HG02623 (cell line): ENCODE measurements around the gene DNAH1.

ENCODE experiments used
- ATAC-seq: cut with Tn5 transposase; IDR thresholded peaks from one replicate; pipeline ENCODE4 v1.9.1; 2021; ENCODE audit warnings: moderate library complexity; ENCODE audit not compliant: unreplicated experiment

The DNAH1 gene

DNA sequence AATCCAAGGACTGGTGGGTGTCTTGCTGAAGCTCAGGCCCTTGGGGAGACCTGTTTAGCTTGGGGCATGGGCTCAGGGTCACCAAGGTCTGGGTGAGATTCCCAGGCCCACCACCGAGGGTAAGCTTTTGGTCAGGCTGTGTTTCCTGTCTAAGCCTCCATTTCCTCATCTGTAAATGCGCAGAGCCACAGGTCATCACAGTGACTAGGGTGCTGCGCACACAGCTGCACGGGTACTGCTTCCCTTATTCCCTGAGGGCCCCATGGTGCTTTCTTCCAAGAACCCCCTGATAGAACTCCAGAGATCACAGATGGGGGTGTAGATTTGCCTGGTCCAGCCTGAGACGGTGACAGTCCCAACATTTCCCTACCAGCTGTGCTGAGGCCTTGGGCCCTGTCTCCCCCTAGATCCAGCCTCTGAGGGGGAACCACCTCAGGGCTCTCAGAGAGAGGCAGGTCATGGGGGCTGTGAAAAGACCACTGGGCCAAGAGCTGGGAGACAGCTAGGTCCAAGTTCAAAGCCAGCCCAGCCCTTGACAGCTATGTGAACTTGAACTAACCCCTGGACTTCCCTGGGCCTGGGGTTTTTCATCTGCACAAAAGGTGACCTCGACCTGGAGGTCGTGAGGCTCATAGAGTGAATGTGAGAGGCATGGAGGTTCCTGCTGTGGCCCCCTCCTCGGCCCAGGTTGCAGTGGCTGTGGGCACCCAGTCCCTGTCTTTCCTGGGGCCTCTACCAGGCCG lies 68.1 kb downstream of the DNAH1 start:
- ATAC-seq: no peak

DNA sequence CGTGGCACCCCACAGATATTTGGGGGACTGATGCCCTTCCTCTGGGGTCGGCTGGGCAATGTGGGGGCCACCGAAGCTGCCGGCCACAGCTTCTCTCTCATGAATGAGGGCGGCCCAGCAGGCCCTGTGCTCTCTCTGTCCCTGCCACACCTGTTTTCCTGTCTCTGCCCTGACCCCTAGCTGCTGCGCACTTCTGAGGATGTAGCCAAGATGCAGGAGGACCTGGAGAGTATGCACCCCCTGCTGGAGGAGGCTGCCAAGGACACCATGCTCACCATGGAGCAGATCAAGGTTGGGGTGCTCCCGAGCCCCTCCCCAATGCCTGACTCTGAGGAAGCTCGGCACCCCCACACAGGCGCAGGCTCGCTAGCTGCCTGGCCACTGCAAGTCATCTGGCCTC lies 69.0 kb downstream of the DNAH1 start:
- ATAC-seq: no peak

DNA sequence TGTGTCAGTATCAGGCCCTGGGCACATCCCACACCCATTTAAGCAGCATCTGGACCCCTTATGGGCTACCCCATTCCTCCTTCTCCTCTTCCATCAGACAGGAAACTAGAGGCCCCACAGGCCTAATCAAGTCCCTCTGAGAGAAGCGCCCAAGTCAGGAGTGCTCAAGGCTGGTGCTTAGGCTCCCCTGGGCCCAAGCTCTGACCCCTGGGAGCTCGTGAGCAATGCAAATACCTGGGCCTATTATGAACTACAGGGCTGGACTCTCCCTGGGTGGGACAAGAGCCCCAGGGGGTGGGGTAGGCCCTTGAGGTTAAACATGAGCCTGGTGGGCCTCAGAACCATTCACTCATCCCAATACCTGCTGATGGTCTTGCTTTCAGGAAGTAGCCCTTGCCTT lies 71.4 kb downstream of the DNAH1 start:
- ATAC-seq: no peak

DNA sequence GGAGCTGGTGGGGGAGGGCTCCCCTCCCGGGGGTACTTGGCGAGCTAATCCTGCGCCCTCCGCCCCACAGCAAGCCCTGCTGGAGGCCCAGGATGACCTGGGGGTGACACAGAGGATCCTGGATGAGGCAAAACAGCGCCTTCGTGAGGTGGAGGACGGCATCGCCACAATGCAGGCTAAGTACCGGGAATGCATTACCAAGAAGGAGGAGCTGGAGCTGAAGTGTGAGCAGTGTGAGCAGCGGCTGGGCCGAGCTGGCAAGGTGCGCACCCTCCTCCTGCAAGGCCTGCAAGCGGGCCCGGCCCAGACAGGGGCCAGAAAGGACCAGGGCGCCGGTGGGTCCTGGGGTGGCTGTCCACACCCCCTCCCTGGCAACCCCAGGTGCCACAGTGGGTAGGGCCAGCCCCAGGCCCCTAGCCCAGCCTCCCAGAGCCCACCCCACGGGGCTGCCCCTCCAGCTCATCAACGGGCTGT lies 72.3 kb downstream of the DNAH1 start:
- no peak for ATAC-seq

DNA sequence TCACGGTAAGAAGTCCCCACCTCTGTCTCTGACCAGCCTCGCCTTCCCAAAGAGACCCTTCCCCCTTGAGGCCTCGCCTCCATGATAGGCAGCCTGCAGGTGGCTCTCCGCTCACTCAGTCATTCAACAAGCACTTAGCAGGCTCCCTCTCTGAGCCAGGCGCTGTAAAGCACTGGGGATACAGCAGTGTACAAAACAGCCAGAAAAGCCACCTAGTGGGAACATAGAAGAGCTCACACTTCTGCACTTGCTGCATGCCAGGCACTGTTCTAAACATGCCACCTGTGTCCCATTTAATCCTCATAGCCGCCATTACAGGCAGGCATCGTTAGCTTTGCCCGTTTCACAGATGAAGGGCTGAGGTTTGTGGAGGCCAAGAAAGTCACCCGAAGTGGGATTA lies 72.8 kb downstream of the DNAH1 start:
- no peak for ATAC-seq

DNA sequence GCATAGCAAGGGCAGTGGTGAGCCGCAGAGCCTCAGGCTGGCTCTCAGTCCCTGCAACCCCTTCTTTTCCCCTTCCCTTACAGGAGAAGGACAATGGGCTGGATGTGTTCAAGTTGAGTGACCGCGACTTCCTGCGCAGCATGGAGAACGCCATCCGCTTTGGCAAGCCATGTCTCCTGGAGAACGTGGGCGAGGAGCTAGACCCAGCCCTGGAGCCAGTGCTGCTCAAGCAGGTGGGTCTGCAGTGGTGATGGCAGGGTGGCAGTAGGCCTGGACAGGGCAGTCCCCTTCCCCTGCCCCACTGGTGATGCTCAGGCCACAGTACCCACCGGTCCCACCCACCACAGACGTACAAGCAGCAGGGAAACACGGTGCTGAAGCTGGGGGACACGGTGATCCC lies 75.0 kb downstream of the DNAH1 start:
- no peak for ATAC-seq

DNA sequence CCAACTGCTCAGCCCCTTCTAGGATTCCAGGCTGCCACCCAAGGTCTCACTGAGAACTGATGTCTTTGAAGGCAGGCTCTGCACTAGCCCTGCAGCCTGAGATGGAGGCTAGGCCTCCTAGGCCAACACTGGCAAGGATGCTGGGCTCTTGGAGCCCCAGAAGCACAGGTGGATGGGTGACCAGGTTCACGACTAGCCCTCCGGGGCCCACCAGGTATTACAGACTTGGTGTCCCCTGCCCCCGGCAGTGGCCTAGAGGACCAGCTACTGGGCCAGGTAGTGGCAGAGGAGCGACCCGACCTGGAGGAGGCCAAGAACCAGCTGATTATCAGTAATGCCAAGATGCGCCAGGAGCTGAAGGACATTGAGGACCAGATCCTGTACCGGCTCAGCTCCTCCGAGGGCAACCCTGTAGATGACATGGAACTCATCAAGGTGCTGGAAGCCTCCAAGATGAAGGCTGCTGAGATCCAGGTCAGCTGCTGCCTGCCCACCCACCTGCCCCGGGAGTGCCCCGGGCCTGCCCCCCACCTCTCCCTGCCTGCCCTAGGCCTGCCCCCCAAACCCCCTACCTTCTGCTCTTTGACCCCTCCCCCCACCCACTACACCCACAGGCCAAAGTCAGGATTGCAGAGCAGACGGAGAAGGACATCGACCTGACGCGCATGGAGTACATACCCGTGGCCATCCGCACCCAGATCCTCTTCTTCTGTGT lies 76.3 kb downstream of the DNAH1 start:
- ATAC-seq: no peak

DNA sequence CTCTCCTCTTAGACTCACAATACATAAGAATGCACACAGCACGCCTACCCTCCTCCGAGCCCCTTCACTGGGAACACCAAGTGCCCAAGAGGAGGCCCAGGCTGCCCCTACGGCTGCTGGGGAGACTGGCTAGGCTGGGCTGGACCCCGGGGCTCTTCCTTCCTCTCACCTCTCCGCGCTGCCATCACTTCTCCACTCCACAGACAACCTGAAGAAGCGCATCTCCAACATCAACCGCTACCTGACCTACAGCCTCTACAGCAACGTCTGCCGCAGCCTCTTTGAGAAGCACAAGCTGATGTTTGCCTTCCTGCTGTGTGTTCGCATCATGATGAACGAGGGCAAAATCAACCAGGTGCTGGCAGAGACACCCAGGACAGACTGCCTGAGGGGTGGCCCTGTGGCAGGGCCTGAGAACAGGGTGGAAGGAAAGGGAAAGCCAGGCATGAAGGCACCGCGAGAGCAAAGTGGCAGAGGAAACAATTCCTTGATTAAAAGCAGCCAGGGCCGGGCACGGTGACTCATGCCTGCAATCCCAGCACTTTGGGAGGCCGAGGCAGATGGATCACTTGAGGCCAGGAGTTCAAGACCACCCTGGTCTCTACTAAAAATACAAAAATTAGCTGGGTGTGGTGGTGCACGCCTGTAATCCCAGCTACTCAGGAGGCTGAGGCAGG lies 77.2 kb downstream of the DNAH1 start:
- no peak for ATAC-seq

DNA sequence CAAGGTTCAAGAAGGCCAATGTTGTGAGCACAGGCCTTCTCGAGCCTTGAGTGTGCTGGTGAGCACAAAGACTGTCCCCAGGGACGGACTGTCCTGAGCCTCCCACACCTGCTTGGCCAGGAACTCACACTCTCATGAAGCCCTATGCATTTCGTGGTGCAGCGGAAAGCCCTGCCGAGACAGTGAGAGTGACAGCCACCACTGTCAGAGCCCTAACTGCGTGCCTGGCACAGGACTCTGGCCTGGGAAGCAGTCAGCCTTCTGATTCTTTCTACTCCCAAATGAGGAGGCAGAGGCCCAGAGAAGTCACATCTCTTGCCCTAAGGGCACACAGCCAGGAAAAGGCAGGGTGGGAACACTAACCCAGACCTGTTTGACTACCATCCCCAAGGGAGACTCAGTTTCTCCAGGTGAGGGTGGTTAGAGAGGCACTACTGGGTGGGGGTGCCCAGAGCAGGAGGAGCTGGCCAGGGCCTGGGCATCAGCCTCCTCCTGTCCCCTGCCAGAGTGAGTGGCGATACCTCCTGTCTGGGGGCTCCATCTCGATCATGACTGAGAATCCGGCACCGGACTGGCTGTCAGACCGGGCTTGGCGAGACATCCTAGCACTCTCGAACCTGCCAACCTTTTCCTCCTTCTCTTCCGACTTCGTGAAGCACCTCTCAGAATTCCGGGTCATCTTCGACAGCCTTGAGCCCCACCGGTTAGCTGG lies 78.0 kb downstream of the DNAH1 start:
- ATAC-seq: no peak

DNA sequence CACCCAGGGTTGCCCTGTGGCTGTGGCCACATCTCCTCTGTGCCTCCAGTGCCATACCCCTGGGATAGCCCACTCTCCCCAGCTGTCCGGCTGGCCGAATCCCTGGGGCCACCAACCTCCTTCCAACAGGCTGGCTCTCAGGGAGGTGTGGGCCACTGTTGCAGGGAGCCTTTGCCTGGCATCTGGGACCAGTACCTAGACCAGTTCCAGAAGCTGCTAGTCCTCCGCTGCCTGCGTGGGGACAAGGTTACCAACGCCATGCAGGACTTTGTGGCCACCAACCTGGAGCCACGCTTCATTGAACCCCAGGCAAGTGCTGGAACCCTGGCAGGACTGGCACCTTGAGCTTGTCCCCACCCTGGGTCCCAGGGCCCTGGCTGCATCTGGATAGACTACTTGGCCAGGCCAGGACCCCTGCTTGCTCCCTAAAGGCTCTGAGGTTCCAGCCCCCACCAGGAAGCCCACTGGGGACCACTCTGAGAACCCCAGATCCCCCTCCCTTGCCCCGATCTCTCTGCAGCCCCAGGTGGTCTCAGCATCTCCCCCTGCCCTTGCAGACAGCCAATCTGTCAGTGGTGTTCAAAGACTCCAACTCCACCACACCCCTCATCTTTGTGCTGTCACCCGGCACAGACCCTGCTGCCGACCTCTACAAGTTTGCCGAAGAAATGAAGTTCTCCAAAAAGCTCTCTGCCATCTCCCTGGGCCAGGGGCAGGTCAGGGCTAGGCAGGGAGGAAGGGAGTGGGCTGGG lies 78.8 kb downstream of the DNAH1 start:
- ATAC-seq: no peak

DNA sequence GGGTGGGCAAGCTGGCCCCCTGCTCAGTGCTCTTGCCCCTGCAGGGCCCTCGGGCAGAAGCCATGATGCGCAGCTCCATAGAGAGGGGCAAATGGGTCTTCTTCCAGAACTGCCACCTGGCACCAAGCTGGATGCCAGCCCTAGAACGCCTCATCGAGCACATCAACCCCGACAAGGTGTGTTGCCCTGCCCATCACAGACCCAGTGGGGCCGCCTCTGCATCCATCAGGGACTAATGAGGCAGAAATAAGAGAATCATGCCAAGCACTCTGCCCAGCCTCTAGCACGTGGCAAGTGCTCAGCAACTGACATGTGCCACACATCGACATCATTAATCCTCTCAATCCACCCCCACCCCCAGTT lies 79.4 kb downstream of the DNAH1 start:
- no peak for ATAC-seq

DNA sequence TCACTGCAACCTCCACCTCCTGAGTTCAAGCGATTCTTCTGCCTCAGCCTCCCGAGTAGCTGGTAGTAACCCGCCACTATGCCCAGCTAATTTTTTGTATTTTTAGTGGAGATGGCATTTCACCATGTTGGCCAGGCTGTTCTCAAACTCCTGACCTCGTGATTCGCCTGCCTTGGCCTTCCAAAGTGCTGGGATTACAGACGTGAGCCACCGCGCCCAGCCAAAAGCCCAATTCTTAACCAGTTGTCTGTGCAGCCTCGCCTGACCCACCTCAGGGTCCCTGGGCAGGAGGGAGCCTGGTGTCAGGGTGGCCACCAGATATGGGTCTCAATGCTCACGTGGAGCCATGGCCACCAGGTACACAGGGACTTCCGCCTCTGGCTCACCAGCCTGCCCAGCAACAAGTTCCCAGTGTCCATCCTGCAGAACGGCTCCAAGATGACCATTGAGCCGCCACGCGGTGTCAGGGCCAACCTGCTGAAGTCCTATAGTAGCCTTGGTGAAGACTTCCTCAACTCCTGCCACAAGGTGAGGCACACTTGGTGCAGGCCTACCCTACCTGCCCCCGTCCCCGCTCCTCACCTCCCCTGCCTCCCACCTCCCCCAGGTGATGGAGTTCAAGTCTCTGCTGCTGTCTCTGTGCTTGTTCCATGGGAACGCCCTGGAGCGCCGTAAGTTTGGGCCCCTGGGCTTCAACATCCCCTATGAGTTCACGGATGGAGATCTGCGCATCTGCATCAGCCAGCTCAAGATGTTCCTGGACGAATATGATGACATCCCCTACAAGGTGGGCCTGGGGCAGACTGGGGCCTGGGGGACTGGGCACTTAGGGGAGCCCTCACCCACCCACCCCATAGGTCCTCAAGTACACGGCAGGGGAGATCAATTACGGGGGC lies 80.1 kb downstream of the DNAH1 start:
- ATAC-seq: no peak

DNA sequence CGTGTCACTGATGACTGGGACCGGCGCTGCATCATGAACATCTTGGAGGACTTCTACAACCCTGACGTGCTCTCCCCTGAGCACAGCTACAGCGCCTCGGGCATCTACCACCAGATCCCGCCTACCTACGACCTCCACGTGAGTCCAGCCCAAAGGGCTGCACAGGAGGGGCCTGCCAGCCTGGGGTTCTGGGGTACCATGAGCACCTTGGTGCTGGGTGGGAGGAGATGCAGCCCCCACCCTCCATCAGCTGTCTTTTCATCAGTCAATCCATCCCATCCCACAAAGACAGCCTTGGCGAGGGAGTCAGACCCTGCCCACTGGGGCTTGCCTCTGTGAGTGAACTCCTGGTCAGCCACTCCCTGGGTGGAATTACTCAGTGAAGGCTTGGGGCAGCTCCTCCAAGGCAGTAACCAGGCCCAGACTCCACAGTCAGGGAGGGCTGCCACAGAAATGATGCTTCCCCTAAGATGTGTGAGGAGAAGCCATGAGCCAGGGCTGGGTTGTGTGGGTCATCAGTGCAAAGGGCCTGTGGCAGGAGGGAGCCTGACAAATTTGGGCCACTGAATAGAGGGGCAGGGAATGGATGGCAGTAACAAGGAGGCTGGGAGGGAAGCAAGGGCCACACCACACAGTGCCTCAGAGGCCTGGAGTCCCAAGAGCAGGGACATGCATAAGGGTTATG lies 80.9 kb downstream of the DNAH1 start:
- ATAC-seq: no peak

DNA sequence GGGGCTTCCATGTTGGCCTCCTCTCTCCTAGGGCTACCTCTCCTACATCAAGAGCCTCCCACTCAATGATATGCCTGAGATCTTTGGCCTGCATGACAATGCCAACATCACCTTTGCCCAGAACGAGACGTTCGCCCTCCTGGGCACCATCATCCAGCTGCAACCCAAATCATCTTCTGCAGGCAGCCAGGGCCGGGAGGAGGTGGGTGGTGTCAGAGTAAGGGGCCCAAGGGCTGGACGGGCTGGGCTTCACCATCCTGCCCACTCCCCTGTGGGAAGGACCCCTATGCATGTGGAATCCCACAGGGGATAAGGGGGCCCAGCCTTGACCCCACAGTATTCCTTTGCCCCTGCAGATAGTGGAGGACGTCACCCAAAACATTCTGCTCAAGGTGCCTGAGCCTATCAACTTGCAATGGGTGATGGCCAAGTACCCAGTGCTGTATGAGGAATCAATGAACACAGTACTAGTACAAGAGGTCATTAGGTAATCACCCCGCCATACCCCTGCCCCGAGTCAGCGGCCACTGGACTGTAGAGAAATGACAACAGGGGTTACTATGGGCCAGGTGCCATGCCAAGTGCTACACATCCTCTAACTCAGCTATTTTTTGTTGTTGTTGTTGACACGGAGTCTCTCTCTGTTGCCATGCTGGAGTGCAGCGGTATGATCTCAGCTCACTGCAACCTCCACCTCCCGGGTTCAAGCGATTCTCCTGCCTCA lies 81.7 kb downstream of the DNAH1 start:
- ATAC-seq: no peak

DNA sequence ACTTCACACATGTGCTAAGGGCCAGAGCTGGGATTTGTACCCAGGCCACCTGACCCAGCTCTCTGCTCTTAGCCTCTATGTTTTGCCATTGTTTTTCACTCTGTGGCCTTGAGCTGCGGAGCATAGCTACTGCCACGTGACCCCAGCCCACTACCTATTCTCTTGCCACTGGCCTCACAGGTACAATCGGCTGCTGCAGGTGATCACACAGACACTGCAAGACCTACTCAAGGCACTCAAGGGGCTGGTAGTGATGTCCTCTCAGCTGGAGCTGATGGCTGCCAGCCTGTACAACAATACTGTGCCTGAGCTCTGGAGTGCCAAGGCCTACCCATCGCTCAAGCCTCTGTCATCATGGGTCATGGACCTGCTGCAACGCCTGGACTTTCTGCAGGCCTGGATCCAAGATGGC lies 82.6 kb downstream of the DNAH1 start:
- no peak for ATAC-seq

DNA sequence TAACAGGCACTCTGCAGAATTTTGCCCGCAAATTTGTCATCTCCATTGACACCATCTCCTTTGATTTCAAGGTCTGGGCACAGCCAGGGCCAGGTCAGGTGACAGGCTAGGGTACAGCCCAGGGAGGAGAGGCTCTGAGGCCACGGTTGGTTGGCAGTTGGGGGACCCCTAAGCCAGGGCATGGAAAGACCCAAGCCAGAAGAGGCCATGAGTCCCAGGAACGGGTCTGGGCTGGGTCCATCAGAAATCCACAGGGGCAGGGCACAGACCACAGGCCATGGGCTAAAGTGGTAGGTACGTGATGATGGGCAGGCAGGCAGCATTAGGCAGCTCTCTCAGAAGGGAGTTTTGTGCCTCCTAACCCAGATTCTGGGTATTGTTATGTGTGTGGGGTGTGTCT lies 83.0 kb downstream of the DNAH1 start:
- no peak for ATAC-seq

DNA sequence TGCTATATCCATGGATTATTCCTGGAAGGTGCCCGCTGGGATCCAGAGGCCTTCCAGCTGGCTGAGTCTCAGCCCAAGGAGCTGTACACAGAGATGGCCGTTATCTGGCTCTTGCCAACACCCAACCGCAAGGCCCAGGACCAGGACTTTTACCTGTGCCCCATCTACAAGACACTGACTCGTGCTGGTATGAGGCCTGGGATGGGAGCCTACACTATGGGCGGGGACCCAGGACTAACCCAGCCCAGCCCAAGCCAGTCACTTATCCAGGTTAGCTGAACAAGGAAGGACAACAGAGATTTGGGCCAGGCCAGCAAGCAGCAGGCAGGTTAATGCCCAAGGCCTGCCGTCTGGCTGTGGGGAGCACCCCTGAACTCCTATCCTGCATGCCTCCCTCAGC lies 83.5 kb downstream of the DNAH1 start:
- ATAC-seq: no peak

DNA sequence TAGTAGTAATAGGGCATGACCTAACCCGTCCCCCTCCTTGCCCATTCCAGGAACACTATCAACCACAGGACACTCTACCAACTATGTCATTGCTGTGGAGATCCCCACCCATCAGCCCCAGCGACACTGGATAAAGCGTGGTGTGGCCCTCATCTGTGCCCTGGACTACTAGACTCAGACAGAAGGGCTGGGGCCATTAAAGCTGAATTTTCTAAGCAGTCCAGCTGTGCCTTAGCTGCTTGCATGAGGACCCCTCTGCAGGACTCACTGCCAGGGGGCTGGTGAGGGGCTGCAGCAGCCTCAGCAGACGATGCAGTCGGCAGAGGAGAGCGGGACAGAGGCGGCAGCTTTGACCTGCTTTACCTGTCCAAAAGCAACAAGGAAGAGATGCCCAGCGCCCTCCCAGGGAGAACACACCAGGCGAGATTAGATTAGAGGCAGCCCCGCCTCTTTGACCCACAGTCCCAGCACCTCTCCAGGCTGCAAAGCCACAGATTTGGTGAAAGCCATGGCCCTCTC lies 84.2 kb downstream of the DNAH1 start:
- no peak for ATAC-seq
